Calu3 (cell line): ENCODE results near the gene DQX1. TPM values are rescaled to one million over a fixed set of nuclear protein-coding genes. Genes with fewer than 3 reads are reported as not detected.
A peak's percentile ranks its signal among the peaks of the same experiment; 100 is the strongest.

Experiments
- BruUV-seq: library from RNA; stranded (reverse); fragments of 400-500 nt; replicated peaks from 2 replicates; lab custom pipeline; 2021; lab: Mats Ljungman, UMichigan
- CTCF ChIA-PET: fragments of 300-600 bp; sonication (Branson Sonifier 250); formaldehyde crosslinking; loops from one replicate; lab custom pipeline; 2022; ENCODE audit warnings: antibody characterized with exemption; lab: Charles Lee
- DNase-seq: peaks from one replicate; pipeline ENCODE4 v3.0.0; 2022
- H3K27ac Mint-ChIP-seq: one replicate; pipeline ENCODE4 v1.8.0; 2022; ENCODE audit warnings: mixed read lengths; ENCODE audit not compliant: unreplicated experiment
- H3K27me3 Mint-ChIP-seq: one replicate; pipeline ENCODE4 v1.8.0; 2022; ENCODE audit warnings: mixed read lengths; ENCODE audit not compliant: unreplicated experiment
- H3K36me3 Mint-ChIP-seq: one replicate; pipeline ENCODE4 v1.8.0; 2022; ENCODE audit warnings: mild to moderate bottlenecking, moderate library complexity, mixed read lengths; ENCODE audit not compliant: insufficient read depth, unreplicated experiment
- H3K4me1 Mint-ChIP-seq: one replicate; pipeline ENCODE4 v1.8.0; 2022; ENCODE audit warnings: mild to moderate bottlenecking, low read depth, mixed read lengths; ENCODE audit not compliant: unreplicated experiment
- H3K4me3 Mint-ChIP-seq: one replicate; pipeline ENCODE4 v1.8.0; 2022; ENCODE audit warnings: mild to moderate bottlenecking, low read depth, moderate library complexity, mixed read lengths; ENCODE audit not compliant: unreplicated experiment
- H3K9me3 Mint-ChIP-seq: one replicate; pipeline ENCODE4 v1.8.0; 2022; ENCODE audit warnings: low read depth, mixed read lengths; ENCODE audit not compliant: unreplicated experiment
- intact Hi-C: fragments of 100-400 bp; cut with micrococcal nuclease; formaldehyde crosslinking; loops from one replicate; pipeline ENCODE4 v1.10.0; 2022; ENCODE audit not compliant: unreplicated experiment
- total RNA-seq: library from RNA; stranded (reverse); gene quantifications from 2 replicates; pipeline ENCODE4 v1.2.3, GENCODE V29; 2022
- TF ChIP-seq, protein P1 (sequence below): fragments of 200-600 bp; IDR thresholded peaks from one replicate; pipeline ENCODE4 v1.8.0; 2022; ENCODE audit warnings: antibody characterized with exemption; ENCODE audit not compliant: unreplicated experiment

Gene DQX1
- total RNA-seq, 1 experiment from 2014 or later, result 0.14 TPM

- no peak for DNase-seq
- Mint-ChIP-seq H3K27ac (peak overlapping the region; percentile 33), H3K27me3 (peaks cover 15% of the 10 kb centered on the region), H3K4me3 (peak overlapping the region; percentile 58), H3K4me1 (peaks cover 26% of the 10 kb centered on the region), H3K9me3 (no peaks in the 10 kb centered on the region), H3K36me3 (peaks cover 43% of the 10 kb centered on the region)
- TF ChIP-seq, protein P1, sequence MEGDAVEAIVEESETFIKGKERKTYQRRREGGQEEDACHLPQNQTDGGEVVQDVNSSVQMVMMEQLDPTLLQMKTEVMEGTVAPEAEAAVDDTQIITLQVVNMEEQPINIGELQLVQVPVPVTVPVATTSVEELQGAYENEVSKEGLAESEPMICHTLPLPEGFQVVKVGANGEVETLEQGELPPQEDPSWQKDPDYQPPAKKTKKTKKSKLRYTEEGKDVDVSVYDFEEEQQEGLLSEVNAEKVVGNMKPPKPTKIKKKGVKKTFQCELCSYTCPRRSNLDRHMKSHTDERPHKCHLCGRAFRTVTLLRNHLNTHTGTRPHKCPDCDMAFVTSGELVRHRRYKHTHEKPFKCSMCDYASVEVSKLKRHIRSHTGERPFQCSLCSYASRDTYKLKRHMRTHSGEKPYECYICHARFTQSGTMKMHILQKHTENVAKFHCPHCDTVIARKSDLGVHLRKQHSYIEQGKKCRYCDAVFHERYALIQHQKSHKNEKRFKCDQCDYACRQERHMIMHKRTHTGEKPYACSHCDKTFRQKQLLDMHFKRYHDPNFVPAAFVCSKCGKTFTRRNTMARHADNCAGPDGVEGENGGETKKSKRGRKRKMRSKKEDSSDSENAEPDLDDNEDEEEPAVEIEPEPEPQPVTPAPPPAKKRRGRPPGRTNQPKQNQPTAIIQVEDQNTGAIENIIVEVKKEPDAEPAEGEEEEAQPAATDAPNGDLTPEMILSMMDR, result no peak
- intact Hi-C loops, result no loop called here
- no TSS peak for BruUV-seq
- CTCF ChIA-PET, result interaction anchor here (0.6 kb wide), 1 partner anchor 32 kb away, joined by 4 read pairs; no protein-coding TSS in a partner anchor
Observed at GRCh38 chr2:74498500-74499266, 27.3 kb downstream of the DQX1 start.

- no TSS peak for BruUV-seq
- intact Hi-C loops, result no loop called here
- no peaks in the 10 kb centered on the region for H3K9me3 Mint-ChIP-seq
- H3K36me3 Mint-ChIP-seq, result peaks cover 36% of the 10 kb centered on the region
- TF ChIP-seq, protein P1, result no peak
- peak; percentile 28 for DNase-seq
- peaks cover 26% of the 10 kb centered on the region for H3K4me1 Mint-ChIP-seq
- peaks cover 15% of the 10 kb centered on the region for H3K27me3 Mint-ChIP-seq
- CTCF ChIA-PET, result no interaction called here
- H3K4me3 Mint-ChIP-seq, result peak overlapping the region; percentile 58
- H3K27ac Mint-ChIP-seq, result peak overlapping the region; percentile 33
Observed at GRCh38 chr2:74497777-74498499, 28.1 kb downstream of the DQX1 start.

DNA sequence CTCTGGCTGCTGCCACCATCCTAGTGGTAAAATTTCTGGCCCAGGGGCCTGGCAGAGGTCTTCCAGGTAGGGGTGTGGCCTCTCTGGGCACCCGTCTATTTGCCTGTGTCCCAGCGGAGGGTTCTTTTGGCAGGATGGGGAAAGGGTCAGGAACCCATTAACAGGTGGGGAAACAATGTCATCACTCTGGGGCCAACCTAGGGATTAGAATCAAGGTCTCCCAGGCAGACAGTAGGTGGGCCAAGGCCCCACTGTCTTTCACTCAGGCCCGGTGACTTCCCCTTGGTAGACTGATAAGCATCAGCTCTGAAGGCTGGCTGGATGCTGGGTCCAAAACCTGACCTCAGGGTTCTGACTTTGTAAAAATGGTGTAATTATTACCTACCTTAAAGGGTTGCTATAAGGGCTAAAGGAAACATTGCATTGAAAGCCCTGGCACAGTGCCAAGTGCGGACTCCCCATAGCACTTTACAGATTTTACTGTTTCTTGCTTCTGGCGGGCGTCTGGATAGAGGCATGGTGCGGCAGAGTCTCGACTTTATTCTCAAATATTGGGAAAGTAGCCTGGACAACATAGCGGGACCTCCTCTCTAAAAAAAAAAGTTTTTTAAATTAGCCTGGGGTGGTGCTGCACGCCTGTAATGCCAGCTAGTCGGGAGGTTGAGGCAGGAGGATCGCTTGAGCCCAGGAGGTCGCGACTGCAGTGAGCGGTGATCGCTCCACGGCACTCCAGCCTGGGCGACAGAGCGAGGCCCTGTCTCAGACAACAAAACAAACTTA is 28.8 kb downstream of the DQX1 start:
- intact Hi-C loops, result no loop called here

DNA sequence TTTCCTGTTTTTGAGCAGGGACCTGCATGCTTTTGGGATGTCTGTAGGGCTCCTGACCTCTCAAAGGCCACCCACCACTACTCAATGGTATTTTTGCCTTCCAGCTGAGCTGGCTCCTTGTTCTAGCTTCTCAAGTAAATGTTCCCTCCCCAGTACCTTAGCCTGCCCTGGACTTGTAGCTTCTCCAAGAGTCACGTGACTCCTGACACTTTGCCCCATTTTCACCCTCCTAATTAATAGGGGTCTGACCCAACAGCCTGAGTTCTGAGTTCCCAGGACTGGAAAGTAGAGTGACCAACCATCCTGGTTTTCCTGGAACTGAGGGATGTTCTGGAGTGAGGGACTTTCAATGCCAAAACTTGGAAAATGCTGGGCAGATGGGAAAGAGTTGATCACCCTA is 30.6 kb downstream of the DQX1 start:
- H3K4me3 Mint-ChIP-seq, result no peak overlapping the region
- CTCF ChIA-PET, result no interaction called here
- intact Hi-C loops, result no loop called here
- no peak for DNase-seq
- H3K9me3 Mint-ChIP-seq, result no peaks in the 10 kb centered on the region
- peaks cover 15% of the 10 kb centered on the region for H3K27me3 Mint-ChIP-seq
- peaks cover 11% of the 10 kb centered on the region for H3K4me1 Mint-ChIP-seq
- TF ChIP-seq, protein P1, result no peak
- H3K36me3 Mint-ChIP-seq, result peaks cover 30% of the 10 kb centered on the region
- no peak overlapping the region for H3K27ac Mint-ChIP-seq
- BruUV-seq, result no TSS peak

More for the DNA sequence above, 28.8 kb downstream of the DQX1 start:
- TF ChIP-seq, protein P1, result no peak
- Mint-ChIP-seq H3K4me1 (peaks cover 24% of the 10 kb centered on the region), H3K27ac (no peak overlapping the region), H3K27me3 (peaks cover 15% of the 10 kb centered on the region), H3K36me3 (peaks cover 36% of the 10 kb centered on the region), H3K9me3 (no peaks in the 10 kb centered on the region), H3K4me3 (peak overlapping the region; percentile 58)
- no peak for DNase-seq
- CTCF ChIA-PET, result interaction anchor here (0.6 kb wide), 1 partner anchor 17 kb away, joined by 8 read pairs; no protein-coding TSS in a partner anchor
- no TSS peak for BruUV-seq
